OCI-LY3 (cell line): Measurements from ENCODE around the gene ZNF280C.

Experiments
- H2AFZ ChIP-seq: fragments of 200-600, 300-600 bp; shearing (Covaris generic); 2 replicates; pipeline ENCODE4 v1.6.0; 2014; ENCODE audit warnings: antibody characterized with exemption, low read depth, low read length
- H3K27ac ChIP-seq: fragments of 200-600, 300-600 bp; sonication (generic); 2 replicates; pipeline ENCODE4 v1.5.1; 2014; ENCODE audit warnings: mild to moderate bottlenecking, low read length, moderate library complexity, mixed read lengths
- H3K27me3 ChIP-seq: fragments of 200-600, 300-600 bp; sonication (generic); 2 replicates; pipeline ENCODE4 v1.6.1; 2014; ENCODE audit warnings: low read depth, low read length, mixed read lengths
- H3K36me3 ChIP-seq: fragments of 200-600, 300-600 bp; sonication (generic); replicated peaks from 2 replicates; pipeline ENCODE3; 2014; ENCODE audit warnings: low read depth, low read length, mixed read lengths
- H3K4me1 ChIP-seq: fragments of 300-600, 200-600 bp; sonication (generic); 2 replicates; pipeline ENCODE4 v1.6.1; 2014; ENCODE audit warnings: low read length, mixed read lengths
- H3K4me2 ChIP-seq: fragments of 200-600, 300-600 bp; sonication (generic); 2 replicates; pipeline ENCODE4 v1.6.1; 2014; ENCODE audit warnings: low read length, mixed read lengths
- H3K4me3 ChIP-seq: fragments of 300-600, 200-600 bp; sonication (generic); 2 replicates; pipeline ENCODE4 v1.5.1; 2014; ENCODE audit warnings: antibody characterized with exemption, mild to moderate bottlenecking, low read length, moderate library complexity
- H3K79me2 ChIP-seq: fragments of 300-600, 200-600 bp; shearing (Covaris generic); 2 replicates; pipeline ENCODE4 v1.6.1; 2014; ENCODE audit warnings: mild to moderate bottlenecking, low read length, mixed read lengths
- H3K9ac ChIP-seq: fragments of 300-600, 200-600 bp; shearing (Covaris generic); 2 replicates; pipeline ENCODE4 v1.6.0; 2014; ENCODE audit warnings: mild to moderate bottlenecking, low read length, moderate library complexity
- H3K9me3 ChIP-seq: fragments of 200-600, 300-600 bp; shearing (Covaris generic); 2 replicates; pipeline ENCODE4 v1.6.1; 2014; ENCODE audit warnings: low read length, mixed read lengths; ENCODE audit not compliant: insufficient read depth
- H4K20me1 ChIP-seq: fragments of 200-600, 300-600 bp; sonication (generic); 2 replicates; pipeline ENCODE4 v1.6.1; 2016; ENCODE audit warnings: low read length, mixed read lengths; ENCODE audit not compliant: insufficient read depth
- CTCF ChIP-seq: fragments of 200-600, 300-600 bp; sonication (generic); IDR thresholded peaks from 2 replicates; pipeline ENCODE4 v1.5.1; 2014; ENCODE audit warnings: antibody characterized with exemption, low read length, low read depth
- EZH2phosphoT487 ChIP-seq: fragments of 200-600 bp; shearing (Covaris generic); IDR thresholded peaks from 2 replicates; pipeline ENCODE4 v1.6.1; 2018; ENCODE audit warnings: antibody characterized with exemption, mixed run types, low read depth

The ZNF280C gene

GRCh38 chrX:130190801-130191200, 77.9 kb downstream of the ZNF280C start:
- Histone ChIP-seq H2AFZ (no peak overlapping the region), H3K36me3 (no peaks in the 10 kb centered on the region), H3K4me3 (no peak overlapping the region), H3K4me1 (peaks cover 25% of the 10 kb centered on the region), H3K27me3 (no peaks in the 10 kb centered on the region), H3K9ac (no peak overlapping the region), H3K9me3 (no peaks in the 10 kb centered on the region), H4K20me1 (no peaks in the 10 kb centered on the region), H3K27ac (no peak overlapping the region), H3K4me2 (no peak overlapping the region), H3K79me2 (no peaks in the 10 kb centered on the region)
- TF ChIP-seq CTCF (no peak), EZH2phosphoT487 (no peak)

- Histone ChIP-seq H2AFZ (no peak overlapping the region), H3K27me3 (no peaks in the 10 kb centered on the region), H3K9me3 (no peaks in the 10 kb centered on the region), H3K36me3 (peaks cover 18% of the 10 kb centered on the region), H3K4me3 (no peak overlapping the region), H3K4me1 (peaks cover 31% of the 10 kb centered on the region), H3K27ac (no peak overlapping the region), H3K9ac (no peak overlapping the region), H3K4me2 (no peak overlapping the region), H3K79me2 (peaks cover 13% of the 10 kb centered on the region), H4K20me1 (no peaks in the 10 kb centered on the region; the same call in 1 of the 2 replicates)
- no peak for TF ChIP-seq EZH2phosphoT487
- TF ChIP-seq CTCF: no peak
Measured at GRCh38 chrX:130186651-130187050, 82.0 kb downstream of the ZNF280C start.

GRCh38 chrX:130184857-130185256, 83.8 kb downstream of the ZNF280C start:
- TF ChIP-seq EZH2phosphoT487 (no peak), CTCF (no peak)

GRCh38 chrX:130184168-130184567, 84.5 kb downstream of the ZNF280C start:
- Histone ChIP-seq H3K4me2 (peak overlapping the region; percentile 4), H3K27ac (peak overlapping the region; percentile 68), H3K9me3 (no peaks in the 10 kb centered on the region), H3K4me3 (no peak overlapping the region), H3K9ac (no peak overlapping the region), H2AFZ (no peak overlapping the region), H3K27me3 (no peaks in the 10 kb centered on the region), H4K20me1 (peaks cover 16% of the 10 kb centered on the region; the same call in 1 of the 2 replicates), H3K4me1 (peaks cover 39% of the 10 kb centered on the region), H3K79me2 (peaks cover 37% of the 10 kb centered on the region), H3K36me3 (peaks cover 36% of the 10 kb centered on the region)
- TF ChIP-seq EZH2phosphoT487 (no peak), CTCF (no peak)

More at GRCh38 chrX:130184857-130185256, 83.8 kb downstream of the ZNF280C start:
- no peak overlapping the region for H3K4me3 ChIP-seq
- no peaks in the 10 kb centered on the region for H3K9me3 ChIP-seq
- no peak overlapping the region for H3K9ac ChIP-seq
- no peak overlapping the region for H2AFZ ChIP-seq
- peaks cover 9% of the 10 kb centered on the region; the same call in 1 of the 2 replicates for H4K20me1 ChIP-seq
- H3K36me3 ChIP-seq: peaks cover 29% of the 10 kb centered on the region
- H3K27me3 ChIP-seq: no peaks in the 10 kb centered on the region
- H3K4me1 ChIP-seq: peaks cover 32% of the 10 kb centered on the region
- no peak overlapping the region for H3K27ac ChIP-seq
- H3K79me2 ChIP-seq: peaks cover 30% of the 10 kb centered on the region
- no peak overlapping the region for H3K4me2 ChIP-seq
